ENCODE results near the gene RNF103. TPM values are rescaled to one million over a fixed set of nuclear protein-coding genes. Genes with fewer than 3 reads are reported as not detected.
A peak's percentile ranks its signal among the peaks of the same experiment; 100 is the strongest.

Gene RNF103
- total RNA-seq, 1 experiment from 2014 or later: 10.1 TPM

DNA sequence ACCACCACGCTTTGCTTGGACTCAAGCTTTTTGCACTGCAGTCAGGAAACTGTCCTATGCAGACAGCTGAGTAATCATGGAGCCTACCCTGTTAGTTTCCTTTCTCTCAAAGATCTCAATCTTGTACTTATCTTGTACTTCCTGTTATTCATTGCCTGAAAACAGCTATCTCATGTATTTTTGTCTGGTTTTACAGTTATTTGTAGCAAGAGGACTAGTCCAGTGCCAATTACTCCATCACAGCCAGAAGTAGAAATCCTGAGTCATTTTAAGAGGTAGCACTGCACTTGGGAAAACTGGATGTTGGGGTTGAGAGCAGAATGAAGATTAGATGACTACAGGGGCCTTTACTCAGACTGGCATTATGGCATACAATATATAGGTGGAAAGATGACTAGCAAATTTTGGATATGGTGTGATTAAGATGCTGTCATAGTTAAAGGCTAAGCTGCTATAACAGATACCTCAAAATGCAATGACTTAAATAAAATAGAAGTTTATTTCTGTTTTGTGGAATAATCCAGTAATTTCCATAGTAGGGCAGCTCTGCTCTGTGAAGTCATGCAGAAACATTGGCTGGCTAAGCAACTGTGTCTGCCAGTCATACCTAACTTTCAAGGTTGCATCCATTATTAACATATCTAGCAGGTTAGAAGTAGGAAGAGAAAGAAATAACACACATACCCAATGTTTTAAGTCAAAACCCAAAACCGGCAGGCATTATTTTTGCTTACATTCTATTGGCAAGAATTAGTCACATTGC lies 39.3 kb downstream of the RNF103 start:
- no peak overlapping the region for H3K27ac ChIP-seq (ENCODE audit: low read depth, low read length, poor library complexity, severe bottlenecking)
- H3K27me3 ChIP-seq (replicated peaks; ENCODE audit: insufficient read depth, low read depth, low read length, poor library complexity): no peaks in the 10 kb centered on the region
- POLR2A ChIA-PET (ENCODE audit: low non-redundant PET): no interaction called here
- TF ChIP-seq EZH2 (IDR thresholded peaks at IDR 0.05; ENCODE audit: borderline replicate concordance, low read depth, low read length, poor library complexity, severe bottlenecking): no peak
- TF ChIP-seq CTCF (conservative IDR thresholded peaks at IDR 0.05; ENCODE audit: low read depth, low read length): no peak
- H3K4me1 ChIP-seq (ENCODE audit: insufficient read depth, low read length, poor library complexity, severe bottlenecking): no peaks in the 10 kb centered on the region
- no peaks in the 10 kb centered on the region for H3K36me3 ChIP-seq (ENCODE audit: insufficient read depth, low read length, poor library complexity, severe bottlenecking)
- BruUV-seq (replicated peaks): no TSS peak
- CTCF ChIA-PET: no interaction called here
- intact Hi-C loops (cut with micrococcal nuclease; ENCODE audit: unreplicated experiment): no loop called here
- no peak overlapping the region for H3K4me3 ChIP-seq (ENCODE audit: low read depth, low read length, poor library complexity, severe bottlenecking)
- H3K9me3 ChIP-seq (ENCODE audit: low read depth, low read length, poor library complexity, severe bottlenecking): no peaks in the 10 kb centered on the region
- peak; percentile 9 for DNase-seq (ENCODE audit: low spot score)

DNA sequence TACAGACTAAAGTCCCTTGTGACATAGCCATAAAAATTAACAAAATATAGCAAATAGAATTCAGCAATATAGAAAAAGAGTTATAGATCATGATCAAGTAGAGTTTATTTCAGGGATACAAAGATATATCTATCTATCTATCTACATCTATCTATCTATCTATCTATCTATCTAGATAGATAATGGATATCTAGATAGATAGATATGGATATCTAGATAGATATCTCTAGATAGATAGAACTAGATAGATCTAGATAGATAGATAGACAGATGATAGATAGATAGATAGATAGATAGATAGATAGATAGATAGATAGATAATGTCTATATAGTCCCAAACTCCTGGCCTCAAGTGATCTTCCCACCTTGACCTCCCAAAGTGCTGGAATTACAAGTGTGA lies 43.1 kb downstream of the RNF103 start:
- DNase-seq (ENCODE audit: low spot score): no peak
- no TSS peak for BruUV-seq (replicated peaks)
- Histone ChIP-seq H3K4me3 (ENCODE audit: low read depth, low read length, poor library complexity, severe bottlenecking) (no peak overlapping the region), H3K9me3 (ENCODE audit: low read depth, low read length, poor library complexity, severe bottlenecking) (no peaks in the 10 kb centered on the region), H3K4me1 (ENCODE audit: insufficient read depth, low read length, poor library complexity, severe bottlenecking) (no peaks in the 10 kb centered on the region), H3K36me3 (ENCODE audit: insufficient read depth, low read length, poor library complexity, severe bottlenecking) (no peaks in the 10 kb centered on the region), H3K27ac (ENCODE audit: low read depth, low read length, poor library complexity, severe bottlenecking) (no peak overlapping the region), H3K27me3 (replicated peaks; ENCODE audit: insufficient read depth, low read depth, low read length, poor library complexity) (no peaks in the 10 kb centered on the region)
- TF ChIP-seq CTCF (conservative IDR thresholded peaks at IDR 0.05; ENCODE audit: low read depth, low read length) (no peak), EZH2 (IDR thresholded peaks at IDR 0.05; ENCODE audit: borderline replicate concordance, low read depth, low read length, poor library complexity, severe bottlenecking) (no peak)
- intact Hi-C loops (cut with micrococcal nuclease; ENCODE audit: unreplicated experiment): no loop called here
- POLR2A ChIA-PET (ENCODE audit: low non-redundant PET): no interaction called here
- CTCF ChIA-PET: no interaction called here

DNA sequence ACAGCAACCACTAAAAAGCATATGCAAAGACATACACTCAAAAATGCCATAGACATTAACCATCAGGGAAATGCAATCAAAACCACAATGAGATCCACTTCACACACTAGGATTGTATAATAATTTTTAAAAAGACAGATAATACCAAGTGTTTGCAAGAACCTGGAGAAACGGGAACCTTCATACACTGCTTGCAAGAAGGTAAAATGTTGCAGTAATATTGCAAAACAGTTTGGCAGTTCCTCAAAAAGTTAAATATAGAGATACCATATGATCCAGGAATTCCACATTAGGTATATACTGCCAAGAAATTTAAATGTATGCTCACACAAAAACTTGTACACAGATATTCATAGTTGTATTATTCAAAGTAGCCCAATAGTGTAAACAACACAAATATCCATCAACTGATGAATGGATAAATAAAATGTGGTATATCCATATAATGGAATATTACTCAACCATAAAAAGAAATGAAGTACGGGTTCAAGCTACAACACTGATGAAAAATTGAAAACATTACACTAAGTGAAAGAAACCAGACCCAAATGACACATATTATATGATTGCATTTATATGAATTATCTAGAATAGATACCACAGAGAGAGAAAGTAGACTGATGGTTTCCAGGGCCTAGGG lies 45.7 kb downstream of the RNF103 start:
- H3K9me3 ChIP-seq (ENCODE audit: low read depth, low read length, poor library complexity, severe bottlenecking): no peaks in the 10 kb centered on the region
- no peaks in the 10 kb centered on the region for H3K27me3 ChIP-seq (replicated peaks; ENCODE audit: insufficient read depth, low read depth, low read length, poor library complexity)
- no TSS peak for BruUV-seq (replicated peaks)
- H3K4me3 ChIP-seq (ENCODE audit: low read depth, low read length, poor library complexity, severe bottlenecking): no peak overlapping the region
- no peaks in the 10 kb centered on the region for H3K36me3 ChIP-seq (ENCODE audit: insufficient read depth, low read length, poor library complexity, severe bottlenecking)
- ChIA-PET POLR2A (ENCODE audit: low non-redundant PET) (no interaction called here), CTCF (no interaction called here)
- intact Hi-C loops (cut with micrococcal nuclease; ENCODE audit: unreplicated experiment): no loop called here
- H3K27ac ChIP-seq (ENCODE audit: low read depth, low read length, poor library complexity, severe bottlenecking): no peak overlapping the region
- no peak for DNase-seq (ENCODE audit: low spot score)
- H3K4me1 ChIP-seq (ENCODE audit: insufficient read depth, low read length, poor library complexity, severe bottlenecking): no peaks in the 10 kb centered on the region
- no peak for TF ChIP-seq CTCF (conservative IDR thresholded peaks at IDR 0.05; ENCODE audit: low read depth, low read length)
- TF ChIP-seq EZH2 (IDR thresholded peaks at IDR 0.05; ENCODE audit: borderline replicate concordance, low read depth, low read length, poor library complexity, severe bottlenecking): no peak

Measured in A673 (cell line).